ENCODE results near the gene KCTD14. TPM values are rescaled to one million over a fixed set of nuclear protein-coding genes. Genes with fewer than 3 reads are reported as not detected.

KCTD14 gene
- total RNA-seq, 1 experiment from 2014 or later, result 17.6 TPM

GRCh38 chr11:77981346-77981947 is 41.6 kb downstream of the KCTD14 start:
- intact Hi-C loops (cut with micrococcal nuclease; ENCODE audit: unreplicated experiment), result no loop called here
- CTCF ChIA-PET, result interaction anchor here (0.7 kb wide), 1 partner anchor 408 kb away, joined by 4 read pairs; no protein-coding TSS in a partner anchor
- Mint-ChIP-seq H3K9me3 (ENCODE audit: low read depth, unreplicated experiment) (no peaks in the 10 kb centered on the region), H3K27me3 (ENCODE audit: unreplicated experiment) (no peaks in the 10 kb centered on the region), H3K36me3 (ENCODE audit: insufficient read depth, unreplicated experiment) (peaks cover 5% of the 10 kb centered on the region), H3K27ac (ENCODE audit: unreplicated experiment) (no peak overlapping the region), H3K4me1 (ENCODE audit: low read depth, unreplicated experiment) (peaks cover 19% of the 10 kb centered on the region), H3K4me3 (ENCODE audit: low read depth, unreplicated experiment) (no peak overlapping the region)
- no peak for DNase-seq
- no peak for TF ChIP-seq CTCF (IDR thresholded peaks at IDR 0.05; ENCODE audit: unreplicated experiment)
- BruUV-seq (replicated peaks), result no TSS peak

- no peaks in the 10 kb centered on the region for H3K4me1 Mint-ChIP-seq (ENCODE audit: low read depth, unreplicated experiment)
- no TSS peak for BruUV-seq (replicated peaks)
- no peak for TF ChIP-seq CTCF (IDR thresholded peaks at IDR 0.05; ENCODE audit: unreplicated experiment)
- no peaks in the 10 kb centered on the region for H3K27me3 Mint-ChIP-seq (ENCODE audit: unreplicated experiment)
- no peak overlapping the region for H3K27ac Mint-ChIP-seq (ENCODE audit: unreplicated experiment)
- H3K36me3 Mint-ChIP-seq (ENCODE audit: insufficient read depth, unreplicated experiment), result peaks cover 5% of the 10 kb centered on the region
- H3K9me3 Mint-ChIP-seq (ENCODE audit: low read depth, unreplicated experiment), result no peaks in the 10 kb centered on the region
- H3K4me3 Mint-ChIP-seq (ENCODE audit: low read depth, unreplicated experiment), result no peak overlapping the region
- intact Hi-C loops (cut with micrococcal nuclease; ENCODE audit: unreplicated experiment), result no loop called here
- CTCF ChIA-PET, result no interaction called here
- DNase-seq, result no peak
Observed at GRCh38 chr11:77968337-77968736, 54.7 kb downstream of the KCTD14 start.

GRCh38 chr11:77967753-77968152 is 55.3 kb downstream of the KCTD14 start:
- DNase-seq, result no peak
- Mint-ChIP-seq H3K4me1 (ENCODE audit: low read depth, unreplicated experiment) (no peaks in the 10 kb centered on the region), H3K9me3 (ENCODE audit: low read depth, unreplicated experiment) (no peaks in the 10 kb centered on the region), H3K27ac (ENCODE audit: unreplicated experiment) (no peak overlapping the region), H3K36me3 (ENCODE audit: insufficient read depth, unreplicated experiment) (peaks cover 5% of the 10 kb centered on the region), H3K4me3 (ENCODE audit: low read depth, unreplicated experiment) (no peak overlapping the region), H3K27me3 (ENCODE audit: unreplicated experiment) (no peaks in the 10 kb centered on the region)
- BruUV-seq (replicated peaks), result no TSS peak
- CTCF ChIA-PET, result no interaction called here
- TF ChIP-seq CTCF (IDR thresholded peaks at IDR 0.05; ENCODE audit: unreplicated experiment), result no peak
- intact Hi-C loops (cut with micrococcal nuclease; ENCODE audit: unreplicated experiment), result no loop called here

- Mint-ChIP-seq H3K9me3 (ENCODE audit: low read depth, unreplicated experiment) (no peaks in the 10 kb centered on the region), H3K27ac (ENCODE audit: unreplicated experiment) (no peak overlapping the region), H3K4me3 (ENCODE audit: low read depth, unreplicated experiment) (no peak overlapping the region), H3K4me1 (ENCODE audit: low read depth, unreplicated experiment) (no peaks in the 10 kb centered on the region), H3K27me3 (ENCODE audit: unreplicated experiment) (no peaks in the 10 kb centered on the region), H3K36me3 (ENCODE audit: insufficient read depth, unreplicated experiment) (peaks cover 4% of the 10 kb centered on the region)
- intact Hi-C loops (cut with micrococcal nuclease; ENCODE audit: unreplicated experiment), result no loop called here
- CTCF ChIA-PET, result no interaction called here
- no peak for TF ChIP-seq CTCF (IDR thresholded peaks at IDR 0.05; ENCODE audit: unreplicated experiment)
- BruUV-seq (replicated peaks), result no TSS peak
- no peak for DNase-seq
Observed at GRCh38 chr11:77967121-77967520, 56.0 kb downstream of the KCTD14 start.
